PC-9 (cell line): ENCODE data around the gene ALK.

Experiments used
- EZH2 ChIP-seq: fragments of 200-600 bp; sonication (generic); IDR thresholded peaks from 2 replicates; pipeline ENCODE4 v1.8.0; 2017; ENCODE audit warnings: antibody characterized with exemption, low read depth
- TF ChIP-seq, protein P1 (sequence below): fragments of 200-600 bp; sonication (generic); conservative IDR thresholded peaks from 2 replicates; pipeline ENCODE4 v1.6.1; 2017; ENCODE audit warnings: mixed run types, antibody characterized with exemption, mild to moderate bottlenecking, moderate library complexity

DNA sequence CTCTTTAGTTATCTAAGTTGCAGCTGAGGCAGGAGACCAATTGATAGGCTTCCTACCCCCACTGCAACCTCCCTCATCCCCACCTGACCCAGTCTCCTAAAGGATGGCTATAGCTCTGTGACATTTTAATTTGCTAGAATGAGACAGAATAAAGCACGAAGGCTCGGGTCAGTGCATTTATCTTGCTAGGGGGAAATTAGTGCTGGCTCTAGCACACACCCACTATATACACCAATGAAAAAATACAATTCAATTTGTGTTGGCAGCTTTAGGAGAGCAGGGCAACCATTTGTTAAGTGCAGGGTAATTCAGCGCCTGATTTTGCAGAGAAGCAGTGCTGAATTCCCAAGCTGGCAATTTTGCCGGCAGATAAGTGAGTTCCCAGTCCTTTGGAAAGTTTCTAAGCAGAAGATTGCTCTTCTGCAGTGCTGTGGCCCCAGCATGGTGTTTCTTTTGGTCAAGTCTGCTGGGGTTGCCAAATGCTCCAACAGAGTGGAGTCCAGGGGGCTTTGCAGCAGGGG, 346.0 kb downstream of the ALK start:
- TF ChIP-seq, protein P1, sequence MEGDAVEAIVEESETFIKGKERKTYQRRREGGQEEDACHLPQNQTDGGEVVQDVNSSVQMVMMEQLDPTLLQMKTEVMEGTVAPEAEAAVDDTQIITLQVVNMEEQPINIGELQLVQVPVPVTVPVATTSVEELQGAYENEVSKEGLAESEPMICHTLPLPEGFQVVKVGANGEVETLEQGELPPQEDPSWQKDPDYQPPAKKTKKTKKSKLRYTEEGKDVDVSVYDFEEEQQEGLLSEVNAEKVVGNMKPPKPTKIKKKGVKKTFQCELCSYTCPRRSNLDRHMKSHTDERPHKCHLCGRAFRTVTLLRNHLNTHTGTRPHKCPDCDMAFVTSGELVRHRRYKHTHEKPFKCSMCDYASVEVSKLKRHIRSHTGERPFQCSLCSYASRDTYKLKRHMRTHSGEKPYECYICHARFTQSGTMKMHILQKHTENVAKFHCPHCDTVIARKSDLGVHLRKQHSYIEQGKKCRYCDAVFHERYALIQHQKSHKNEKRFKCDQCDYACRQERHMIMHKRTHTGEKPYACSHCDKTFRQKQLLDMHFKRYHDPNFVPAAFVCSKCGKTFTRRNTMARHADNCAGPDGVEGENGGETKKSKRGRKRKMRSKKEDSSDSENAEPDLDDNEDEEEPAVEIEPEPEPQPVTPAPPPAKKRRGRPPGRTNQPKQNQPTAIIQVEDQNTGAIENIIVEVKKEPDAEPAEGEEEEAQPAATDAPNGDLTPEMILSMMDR, result no peak
- no peak for TF ChIP-seq EZH2
